Naive thymus-derived CD8-positive, alpha-beta T cell (primary cell): ENCODE measurements around the gene INTS2. TPM values are rescaled to one million over a fixed set of nuclear protein-coding genes. Genes with fewer than 3 reads are reported as not detected.
"Not testable (repeated sequence)": the region's sequence is repeated elsewhere in the genome, so short reads cannot be mapped to it uniquely, and the experiment has no call there.

Experiments
- ATAC-seq, 2 donors: fragments of 150-1000 bp; cut with Tn5 transposase in 1 of 2; sonication (Bioruptor Pico), chemical (Tn5 transposase) in 1 of 2; 1 replicate in 1 of 2; 2 replicates in 1 of 2; pipeline ENCODE4 v1.10.0; 2021; ENCODE audit warnings: mild to moderate bottlenecking in 2 of 2, moderate library complexity in 2 of 2
- POLR2A ChIA-PET: fragments of 350-600 bp; sonication (Branson Sonifier 250); formaldehyde crosslinking; loops from one replicate; lab custom pipeline; 2021; ENCODE audit warnings: antibody characterized with exemption; lab: Charles Lee
- DNase-seq, 10 donors: peaks; one replicate each; pipeline versions ENCODE4 v3.0.0 to v3.0.0-alpha.2; 2020 to 2022
- H3K27ac Mint-ChIP-seq, 10 donors: one replicate each; pipeline ENCODE4 v1.8.0; 2020 to 2022; ENCODE audit warnings: mild to moderate bottlenecking in 10 of 10, mixed read lengths in 10 of 10, moderate library complexity in 4 of 10, inconsistent platforms in 1 of 10
- H3K27me3 Mint-ChIP-seq, 5 donors: one replicate each; pipeline ENCODE4 v1.8.0; 2021 to 2022; ENCODE audit warnings: mixed read lengths in 5 of 5
- H3K36me3 Mint-ChIP-seq, 3 donors: one replicate each; pipeline ENCODE4 v1.8.0; 2020 to 2022; ENCODE audit warnings: mixed read lengths in 3 of 3, mild to moderate bottlenecking in 2 of 3, inconsistent platforms in 1 of 3
- H3K4me1 Mint-ChIP-seq, 4 donors: one replicate each; pipeline ENCODE4 v1.8.0; 2021 to 2022; ENCODE audit warnings: mixed read lengths in 4 of 4
- H3K4me3 Mint-ChIP-seq, 10 donors: one replicate each; pipeline ENCODE4 v1.8.0; 2020 to 2022; ENCODE audit warnings: mild to moderate bottlenecking in 10 of 10, mixed read lengths in 10 of 10, moderate library complexity in 6 of 10, inconsistent platforms in 1 of 10
- H3K9me3 Mint-ChIP-seq, 9 donors: one replicate each; pipeline ENCODE4 v1.8.0; 2020 to 2022; ENCODE audit warnings: mixed read lengths in 9 of 9, mild to moderate bottlenecking in 3 of 9, inconsistent platforms in 1 of 9, moderate library complexity in 1 of 9
- polyA plus RNA-seq, 3 donors: library from polyadenylated mRNA; unstranded; fragments of 300-500 nt; fragmentation: Illumina TruSeq; gene quantifications; one replicate each; pipeline ENCODE4 v1.2.3, GENCODE V29; 2021
- total RNA-seq, 8 experiments: library from RNA in 2 of 8; stranded (reverse) in 2 of 8; gene quantifications; one replicate each; pipeline ENCODE4 v1.2.3 and lab custom pipeline; 2021 to 2026

The INTS2 gene
- total and polyA plus RNA-seq, 5 experiments from 2014 or later = 3.3 to 19.4 (median 4.0) TPM

GRCh38 chr17:61887733-61888132 is 40.0 kb downstream of the INTS2 start:
- not testable (repeated sequence) for H3K27me3 Mint-ChIP-seq, H3K4me1 Mint-ChIP-seq, H3K9me3 Mint-ChIP-seq, ATAC-seq, H3K27ac Mint-ChIP-seq, H3K4me3 Mint-ChIP-seq, DNase-seq
- POLR2A ChIA-PET = interaction anchor here (0.6 kb wide), 1 partner anchor 11 kb away, joined by 6 read pairs; no protein-coding TSS in a partner anchor
- H3K36me3 Mint-ChIP-seq = peaks cover 5 to 92% (median 31%) of the 10 kb centered on the region in 3 donors

- H3K9me3 Mint-ChIP-seq, H3K4me3 Mint-ChIP-seq, DNase-seq, H3K27me3 Mint-ChIP-seq, POLR2A ChIA-PET, ATAC-seq, H3K4me1 Mint-ChIP-seq: not testable (repeated sequence)
- H3K27ac Mint-ChIP-seq = peak overlapping the region in 1 of 10 donors; percentile 19
- peaks cover 5 to 91% (median 24%) of the 10 kb centered on the region in 3 donors for H3K36me3 Mint-ChIP-seq
Observed at GRCh38 chr17:61885865-61886264, 41.9 kb downstream of the INTS2 start.

GRCh38 chr17:61884864-61885263 is 42.9 kb downstream of the INTS2 start:
- Mint-ChIP-seq H3K27ac (peak overlapping the region in 1 of 10 donors; percentile 43), H3K27me3 (no peaks in the 10 kb centered on the region), H3K9me3 (no peaks in the 10 kb centered on the region), H3K4me3 (no peak overlapping the region), H3K36me3 (peaks cover 5 to 92% (median 20%) of the 10 kb centered on the region in 3 donors), H3K4me1 (peaks cover 0 to 4% (median 0%) of the 10 kb centered on the region in 4 donors)
- no peak for DNase-seq
- no peak for ATAC-seq
- POLR2A ChIA-PET = no interaction called here

- no peak for DNase-seq
- Mint-ChIP-seq H3K4me1 (no peaks in the 10 kb centered on the region), H3K27me3 (no peaks in the 10 kb centered on the region), H3K27ac (no peak overlapping the region), H3K9me3 (no peaks in the 10 kb centered on the region), H3K36me3 (peaks cover 0 to 86% (median 13%) of the 10 kb centered on the region in 3 donors), H3K4me3 (no peak overlapping the region)
- POLR2A ChIA-PET = no interaction called here
- no peak for ATAC-seq
Observed at GRCh38 chr17:61880589-61881102, 47.1 kb downstream of the INTS2 start.

GRCh38 chr17:61878984-61879612 is 48.7 kb downstream of the INTS2 start:
- no peaks in the 10 kb centered on the region for H3K27me3 Mint-ChIP-seq
- no peaks in the 10 kb centered on the region for H3K9me3 Mint-ChIP-seq
- no peak for ATAC-seq
- no peaks in the 10 kb centered on the region for H3K4me1 Mint-ChIP-seq
- H3K27ac Mint-ChIP-seq = no peak overlapping the region
- POLR2A ChIA-PET = no interaction called here
- H3K36me3 Mint-ChIP-seq = peaks cover 0 to 83% (median 9%) of the 10 kb centered on the region in 3 donors
- H3K4me3 Mint-ChIP-seq = no peak overlapping the region
- DNase-seq = no peak

- H3K4me1 Mint-ChIP-seq = no peaks in the 10 kb centered on the region
- POLR2A ChIA-PET = no interaction called here
- H3K4me3 Mint-ChIP-seq = no peak overlapping the region
- DNase-seq = no peak
- ATAC-seq = no peak
- no peaks in the 10 kb centered on the region for H3K9me3 Mint-ChIP-seq
- no peak overlapping the region for H3K27ac Mint-ChIP-seq
- H3K36me3 Mint-ChIP-seq = peaks cover 0 to 83% (median 9%) of the 10 kb centered on the region in 3 donors
- no peaks in the 10 kb centered on the region for H3K27me3 Mint-ChIP-seq
Observed at GRCh38 chr17:61878520-61878919, 49.3 kb downstream of the INTS2 start.

GRCh38 chr17:61877837-61878236 is 49.9 kb downstream of the INTS2 start:
- Mint-ChIP-seq H3K9me3 (no peaks in the 10 kb centered on the region), H3K27ac (no peak overlapping the region), H3K27me3 (no peaks in the 10 kb centered on the region), H3K4me1 (no peaks in the 10 kb centered on the region), H3K4me3 (no peak overlapping the region), H3K36me3 (peaks cover 0 to 80% (median 9%) of the 10 kb centered on the region in 3 donors)
- ATAC-seq (no peak), DNase-seq (no peak)
- POLR2A ChIA-PET = no interaction called here

- POLR2A ChIA-PET = no interaction called here
- Mint-ChIP-seq H3K4me1 (no peaks in the 10 kb centered on the region), H3K4me3 (no peak overlapping the region), H3K36me3 (peaks cover 0 to 74% (median 9%) of the 10 kb centered on the region in 3 donors), H3K27me3 (no peaks in the 10 kb centered on the region), H3K27ac (no peak overlapping the region), H3K9me3 (no peaks in the 10 kb centered on the region)
- ATAC-seq (no peak), DNase-seq (no peak)
Observed at GRCh38 chr17:61875804-61876203, 52.0 kb downstream of the INTS2 start.

GRCh38 chr17:61875285-61875684 is 52.5 kb downstream of the INTS2 start:
- Mint-ChIP-seq H3K27ac (no peak overlapping the region), H3K4me1 (no peaks in the 10 kb centered on the region), H3K4me3 (no peak overlapping the region), H3K36me3 (peaks cover 0 to 74% (median 9%) of the 10 kb centered on the region in 3 donors), H3K9me3 (no peaks in the 10 kb centered on the region), H3K27me3 (no peaks in the 10 kb centered on the region)
- DNase-seq = no peak
- POLR2A ChIA-PET = no interaction called here
- no peak for ATAC-seq

- Mint-ChIP-seq H3K4me1 (no peaks in the 10 kb centered on the region), H3K9me3 (no peaks in the 10 kb centered on the region), H3K27me3 (no peaks in the 10 kb centered on the region), H3K4me3 (no peak overlapping the region), H3K36me3 (peaks cover 0 to 74% (median 12%) of the 10 kb centered on the region in 3 donors), H3K27ac (no peak overlapping the region)
- no peak for DNase-seq
- POLR2A ChIA-PET = no interaction called here
- ATAC-seq = no peak
Observed at GRCh38 chr17:61874075-61874474, 53.7 kb downstream of the INTS2 start.

- DNase-seq = no peak
- Mint-ChIP-seq H3K36me3 (peaks cover 0 to 75% (median 7%) of the 10 kb centered on the region in 3 donors), H3K4me3 (no peak overlapping the region), H3K4me1 (no peaks in the 10 kb centered on the region), H3K9me3 (no peaks in the 10 kb centered on the region), H3K27me3 (no peaks in the 10 kb centered on the region), H3K27ac (no peak overlapping the region)
- POLR2A ChIA-PET = no interaction called here
- ATAC-seq = no peak
Observed at GRCh38 chr17:61872099-61872498, 55.7 kb downstream of the INTS2 start.

- Mint-ChIP-seq H3K9me3 (no peaks in the 10 kb centered on the region), H3K4me3 (no peak overlapping the region)
Observed at GRCh38 chr17:61869138-61869537, 58.6 kb downstream of the INTS2 start.

GRCh38 chr17:61868074-61868473 is 59.7 kb downstream of the INTS2 start:
- DNase-seq (no peak), ATAC-seq (no peak)
- no peak overlapping the region for H3K27ac Mint-ChIP-seq
- H3K27me3 Mint-ChIP-seq = no peaks in the 10 kb centered on the region
- POLR2A ChIA-PET = no interaction called here
- no peak overlapping the region for H3K4me3 Mint-ChIP-seq
- H3K4me1 Mint-ChIP-seq = peaks cover 3 to 12% (median 11%) of the 10 kb centered on the region in 4 donors
- H3K9me3 Mint-ChIP-seq = no peaks in the 10 kb centered on the region
- H3K36me3 Mint-ChIP-seq = peaks cover 0 to 50% (median 7%) of the 10 kb centered on the region in 3 donors

More at GRCh38 chr17:61869138-61869537, 58.6 kb downstream of the INTS2 start:
- peaks cover 0 to 3% (median 2%) of the 10 kb centered on the region in 4 donors for H3K4me1 Mint-ChIP-seq
- no peak overlapping the region for H3K27ac Mint-ChIP-seq
- H3K27me3 Mint-ChIP-seq = no peaks in the 10 kb centered on the region
- ATAC-seq (no peak), DNase-seq (no peak)
- POLR2A ChIA-PET = interaction anchor here (0.6 kb wide), 1 partner anchor 1746 kb away, joined by 3 read pairs; no protein-coding TSS in a partner anchor
- H3K36me3 Mint-ChIP-seq = peaks cover 0 to 57% (median 7%) of the 10 kb centered on the region in 3 donors
